Kidney (tissue), 14 donors: ENCODE results near the gene HOXB5. TPM values are rescaled to one million over a fixed set of nuclear protein-coding genes. Genes with fewer than 3 reads are reported as not detected.

Experiments used
- DNase-seq, 5 donors: peaks; one replicate each; pipeline ENCODE4 v3.0.0-alpha.2; 2013 to 2020
- FAIRE-seq: peaks from 2 replicates; lab custom pipeline; 2012; peaks lifted over from hg19 to GRCh38; lab: Jason Lieb, UNC
- H3K27ac ChIP-seq, 2 donors: one replicate each; pipeline ENCODE4 v1.7.0; 2013; ENCODE audit warnings: low read depth in 2 of 2, low read length in 2 of 2, inconsistent platforms in 1 of 2
- H3K27me3 ChIP-seq: one replicate; pipeline ENCODE4 v1.7.1; 2013; ENCODE audit warnings: low read length, inconsistent platforms; ENCODE audit not compliant: control insufficient read depth, insufficient read depth
- H3K36me3 ChIP-seq, 3 donors: one replicate each; pipeline versions ENCODE4 v1.7.0 to v1.7.1; 2013; ENCODE audit warnings: low read length in 3 of 3, control low read depth in 1 of 3, inconsistent platforms in 1 of 3; ENCODE audit not compliant: insufficient read depth in 3 of 3, control insufficient read depth in 2 of 3
- H3K4me1 ChIP-seq, 3 donors: one replicate each; pipeline versions ENCODE4 v1.7.0 to v1.7.1; 2013; ENCODE audit warnings: low read length in 3 of 3, inconsistent platforms in 1 of 3, low read depth in 1 of 3; ENCODE audit not compliant: control insufficient read depth in 2 of 3, insufficient read depth in 2 of 3
- H3K4me3 ChIP-seq, 3 donors: one replicate each; pipeline versions ENCODE4 v1.7.0 to v1.8.1; 2013; ENCODE audit warnings: low read length in 3 of 3, control low read depth in 1 of 3, inconsistent platforms in 1 of 3
- H3K9ac ChIP-seq, 3 donors: one replicate each; pipeline versions ENCODE4 v1.7.0 to v1.7.1; 2013; ENCODE audit warnings: low read length in 3 of 3, control low read depth in 1 of 3, inconsistent platforms in 1 of 3
- H3K9me3 ChIP-seq, 3 donors: one replicate each; pipeline versions ENCODE4 v1.7.0 to v1.7.1; 2013; ENCODE audit warnings: low read length in 3 of 3, control low read depth in 1 of 3, inconsistent platforms in 1 of 3; ENCODE audit not compliant: control insufficient read depth in 2 of 3, insufficient read depth in 1 of 3
- intact Hi-C: fragments of 100-400 bp; cut with DNase I; formaldehyde crosslinking; loops from one replicate; pipeline ENCODE4 v1.11.1; 2022
- polyA plus RNA-seq: library from polyadenylated mRNA; stranded (reverse); fragments of 350-450 nt; fragmentation: Illumina TruSeq; extraction: RNeasy Lipid Tissue Mini Kit (QIAGEN cat#74804); gene quantifications from one replicate; pipeline ENCODE4 v1.2.3, GENCODE V29; 2014; ENCODE audit warnings: low read depth, low replicate concordance; ENCODE audit not compliant: insufficient read depth
- total RNA-seq: library from RNA; stranded (reverse); fragmentation: NEBNext Ultra II Directional; extraction: Animal tissue kit (Norgen Biotek cat#: 25700); gene quantifications from one replicate; pipeline ENCODE4 v1.2.1, GENCODE V29; 2021
- TF ChIP-seq, protein P1 (sequence below): IDR thresholded peaks from 3 replicates; pipeline ENCODE4 v1.5.1; 2012; ENCODE audit warnings: mild to moderate bottlenecking, moderate library complexity, borderline replicate concordance; ENCODE audit not compliant: insufficient read depth; ENCODE audit errors: extremely low read depth
- donor health status: control.
- donor health status: control.
- donor health status: control.
- donor health status: control.
- donor health status: control.
- donor health status: DM: yes; HTN: yes; CAD: no.
- donor health status: Normal renal cell carcinoma (clear cell type).

HOXB5 gene
- total and polyA plus RNA-seq, 2 donors from 2014 or later: 12.3 to 27.0 TPM

DNA sequence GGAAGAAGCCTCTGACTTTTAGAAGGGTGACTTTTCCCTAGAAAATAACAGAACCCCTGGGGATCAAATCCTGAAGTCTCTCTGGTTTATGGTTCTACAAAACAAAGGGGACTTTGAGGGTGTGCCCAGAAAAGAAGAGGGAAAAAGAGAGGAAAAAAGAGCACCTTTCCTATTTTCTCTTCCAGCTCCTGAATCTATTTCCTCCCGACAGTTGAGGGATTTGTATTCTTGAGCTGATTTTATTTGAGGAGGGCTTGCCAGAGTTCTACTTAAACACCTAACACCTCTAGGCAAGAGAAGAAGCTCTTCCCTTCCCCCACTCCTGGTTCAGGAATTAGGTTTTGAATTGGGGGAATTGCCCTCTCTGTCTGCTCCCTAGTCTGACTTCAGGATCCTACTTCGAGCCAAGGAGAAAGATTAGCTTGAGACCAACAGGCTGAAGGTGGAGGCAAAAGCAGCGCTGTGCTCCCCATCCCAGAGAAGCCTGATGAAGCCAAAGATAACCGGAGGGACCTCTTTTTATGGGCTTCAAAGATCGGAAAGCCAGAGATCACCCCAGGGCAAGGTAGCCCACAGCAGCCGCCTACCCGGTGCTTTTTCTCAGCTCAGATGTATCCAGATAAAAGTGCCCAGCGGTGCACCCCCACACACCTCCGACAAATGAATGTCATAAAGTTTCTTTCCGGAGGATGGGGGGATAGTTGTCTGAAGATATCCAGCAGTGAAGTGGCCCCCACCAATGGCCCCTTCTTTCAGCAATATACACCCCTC is 4.3 kb downstream of the HOXB5 start:
- peak overlapping the region; percentile 93 to 98 for H3K27ac ChIP-seq

DNA sequence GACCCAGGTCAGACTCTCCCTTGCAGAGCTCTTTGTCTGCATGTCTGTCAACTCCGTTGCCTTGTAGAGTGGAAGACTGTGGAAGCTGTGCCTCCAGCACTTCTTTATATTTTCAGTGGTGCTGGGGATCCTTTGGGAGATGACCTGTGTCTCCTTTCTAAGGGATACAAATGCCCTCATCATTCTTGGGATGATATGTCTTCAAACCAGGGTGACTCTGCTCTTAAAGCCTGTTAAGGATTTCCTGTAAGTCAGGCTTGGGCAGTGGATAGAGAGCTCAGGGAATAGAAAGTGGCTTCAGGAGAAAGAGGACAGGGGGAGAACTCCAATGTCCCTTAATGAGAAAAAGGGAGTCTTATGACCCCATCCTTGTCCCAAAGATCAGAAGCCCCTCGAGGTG is 5.1 kb downstream of the HOXB5 start:
- Histone ChIP-seq H3K36me3 (peaks cover 0 to 3% (median 0%) of the 10 kb centered on the region in 3 donors), H3K9me3 (no peaks in the 10 kb centered on the region), H3K9ac (peak overlapping the region; percentile 86 to 95 (median 91)), H3K27me3 (no peaks in the 10 kb centered on the region), H3K27ac (peak overlapping the region; percentile 93 to 98), H3K4me1 (peaks cover 7 to 24% (median 10%) of the 10 kb centered on the region in 3 donors), H3K4me3 (peak overlapping the region; percentile 69 to 93 (median 87))
- FAIRE-seq (no peak), DNase-seq (no peak)
- TF ChIP-seq, protein P1, sequence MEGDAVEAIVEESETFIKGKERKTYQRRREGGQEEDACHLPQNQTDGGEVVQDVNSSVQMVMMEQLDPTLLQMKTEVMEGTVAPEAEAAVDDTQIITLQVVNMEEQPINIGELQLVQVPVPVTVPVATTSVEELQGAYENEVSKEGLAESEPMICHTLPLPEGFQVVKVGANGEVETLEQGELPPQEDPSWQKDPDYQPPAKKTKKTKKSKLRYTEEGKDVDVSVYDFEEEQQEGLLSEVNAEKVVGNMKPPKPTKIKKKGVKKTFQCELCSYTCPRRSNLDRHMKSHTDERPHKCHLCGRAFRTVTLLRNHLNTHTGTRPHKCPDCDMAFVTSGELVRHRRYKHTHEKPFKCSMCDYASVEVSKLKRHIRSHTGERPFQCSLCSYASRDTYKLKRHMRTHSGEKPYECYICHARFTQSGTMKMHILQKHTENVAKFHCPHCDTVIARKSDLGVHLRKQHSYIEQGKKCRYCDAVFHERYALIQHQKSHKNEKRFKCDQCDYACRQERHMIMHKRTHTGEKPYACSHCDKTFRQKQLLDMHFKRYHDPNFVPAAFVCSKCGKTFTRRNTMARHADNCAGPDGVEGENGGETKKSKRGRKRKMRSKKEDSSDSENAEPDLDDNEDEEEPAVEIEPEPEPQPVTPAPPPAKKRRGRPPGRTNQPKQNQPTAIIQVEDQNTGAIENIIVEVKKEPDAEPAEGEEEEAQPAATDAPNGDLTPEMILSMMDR: no peak
- intact Hi-C loops: no loop called here

More for the DNA sequence above, 4.3 kb downstream of the HOXB5 start:
- Histone ChIP-seq H3K36me3 (peaks cover 0 to 3% (median 0%) of the 10 kb centered on the region in 3 donors), H3K9me3 (no peaks in the 10 kb centered on the region), H3K27me3 (no peaks in the 10 kb centered on the region), H3K4me1 (peaks cover 3 to 18% (median 7%) of the 10 kb centered on the region in 3 donors), H3K4me3 (peak overlapping the region; percentile 69 to 93 (median 87)), H3K9ac (peak overlapping the region; percentile 86 to 95 (median 91))
- intact Hi-C loops: no loop called here
- TF ChIP-seq, protein P1: no peak
- DNase-seq: no peak
- FAIRE-seq: no peak

DNA sequence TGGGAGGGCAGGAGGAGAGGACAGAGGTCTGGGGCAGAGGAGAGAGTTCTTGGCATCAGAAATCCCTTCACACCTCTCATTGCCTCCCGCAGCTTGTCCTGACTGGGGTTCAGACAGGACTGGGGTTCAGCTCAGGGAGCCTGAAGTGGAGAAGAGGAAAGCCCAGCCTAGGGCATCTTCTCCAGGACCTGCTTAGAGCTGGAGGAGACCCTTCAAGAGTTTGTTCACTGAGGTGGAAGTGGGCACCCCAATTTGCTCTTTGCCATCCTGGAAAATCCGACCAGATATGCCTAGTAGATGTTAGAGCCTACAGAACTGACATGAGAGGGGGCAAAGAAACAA is 5.5 kb downstream of the HOXB5 start:
- H3K27ac ChIP-seq: peak overlapping the region; percentile 93 to 98
- H3K9me3 ChIP-seq: no peaks in the 10 kb centered on the region
- H3K27me3 ChIP-seq: no peaks in the 10 kb centered on the region
- TF ChIP-seq, protein P1: no peak
- H3K36me3 ChIP-seq: peaks cover 0 to 5% (median 0%) of the 10 kb centered on the region in 3 donors
- peaks cover 11 to 29% (median 12%) of the 10 kb centered on the region in 3 donors for H3K4me1 ChIP-seq
- H3K4me3 ChIP-seq: peak overlapping the region; percentile 69 to 93 (median 87)
- intact Hi-C loops: no loop called here
- no peak for DNase-seq
- peak overlapping the region; percentile 86 to 95 (median 91) for H3K9ac ChIP-seq
- FAIRE-seq: no peak
